SK-N-SH treated with all-trans-retinoic acid at 6 μM for 48 hours (cell line): Measurements from ENCODE around the gene NPAS3.

Experiments
- ATAC-seq: fragments of 200-7000 bp; cut with Tn5 transposase; 3 replicates; pipeline ENCODE4 v1.9.1; 2020; ENCODE audit warnings: mild to moderate bottlenecking, moderate library complexity
- ARNTL ChIP-seq: fragments of 450-650 bp; formaldehyde crosslinking; IDR thresholded peaks from 2 replicates; pipeline ENCODE4 v1.5.0; 2020; ENCODE audit warnings: low read depth, mild to moderate bottlenecking, moderate library complexity, borderline replicate concordance
- ESRRG ChIP-seq: fragments of 250-450 bp; sonication (Bioruptor Pico); IDR thresholded peaks from 2 replicates; pipeline ENCODE4 v1.6.1; 2021; ENCODE audit warnings: mild to moderate bottlenecking
- GLIS3 ChIP-seq: fragments of 250-450 bp; sonication (Bioruptor Pico); IDR thresholded peaks from 2 replicates; pipeline ENCODE4 v1.5.0; 2020; ENCODE audit warnings: mild to moderate bottlenecking, moderate library complexity
- ISL1 ChIP-seq: fragments of 250-450 bp; sonication (Bioruptor Pico); IDR thresholded peaks from 2 replicates; pipeline ENCODE4 v2.1.2; 2022; ENCODE audit warnings: mild to moderate bottlenecking, moderate library complexity
- OSR1 ChIP-seq: fragments of 250-450 bp; sonication (Bioruptor Pico); IDR thresholded peaks from 2 replicates; pipeline ENCODE4 v1.8.0; 2022; ENCODE audit warnings: moderate library complexity, mild to moderate bottlenecking, inconsistent platforms
- PPARA ChIP-seq: fragments of 250-450 bp; sonication (Bioruptor Pico); IDR thresholded peaks from 2 replicates; pipeline ENCODE4 v1.5.0; 2020; ENCODE audit warnings: mild to moderate bottlenecking, borderline replicate concordance
- RARB ChIP-seq: fragments of 250-450 bp; sonication (Bioruptor Pico); IDR thresholded peaks from 2 replicates; pipeline ENCODE4 v1.8.0; 2021; ENCODE audit warnings: mild to moderate bottlenecking, moderate library complexity
- SNAI2 ChIP-seq: fragments of 250-450 bp; sonication (Bioruptor Pico); IDR thresholded peaks from 2 replicates; pipeline ENCODE4 v1.5.0; 2020; ENCODE audit warnings: mild to moderate bottlenecking, moderate library complexity
- TCF4 ChIP-seq: fragments of 250-450 bp; sonication (Bioruptor Pico); IDR thresholded peaks from 2 replicates; pipeline ENCODE4 v1.8.0; 2021; ENCODE audit warnings: mild to moderate bottlenecking, moderate library complexity, borderline replicate concordance
- TOX ChIP-seq: fragments of 250-450 bp; sonication (Bioruptor Pico); IDR thresholded peaks from 2 replicates; pipeline ENCODE4 v1.8.0; 2021; ENCODE audit warnings: mild to moderate bottlenecking, moderate library complexity, borderline replicate concordance
- ZC3H10 ChIP-seq: fragments of 250-450 bp; sonication (Bioruptor Pico); IDR thresholded peaks from 2 replicates; pipeline ENCODE4 v1.5.1; 2021; ENCODE audit warnings: mild to moderate bottlenecking, moderate library complexity
- ZFP3 ChIP-seq: fragments of 250-450 bp; sonication (Bioruptor Pico); IDR thresholded peaks from 2 replicates; pipeline ENCODE4 v1.5.0; 2020; ENCODE audit warnings: mild to moderate bottlenecking, moderate library complexity
- ZFP30 ChIP-seq: fragments of 450-650 bp; formaldehyde crosslinking; IDR thresholded peaks from 2 replicates; pipeline ENCODE4 v1.5.0; 2022; ENCODE audit warnings: mild to moderate bottlenecking, moderate library complexity
- ZNF565 ChIP-seq: fragments of 450-650 bp; formaldehyde crosslinking; conservative IDR thresholded peaks from 2 replicates; pipeline ENCODE4 v1.5.0; 2020; ENCODE audit warnings: low read depth, mild to moderate bottlenecking, moderate library complexity
- ZNF70 ChIP-seq: fragments of 450-650 bp; formaldehyde crosslinking; IDR thresholded peaks from 2 replicates; pipeline ENCODE4 v1.5.0; 2020; ENCODE audit warnings: mild to moderate bottlenecking, moderate library complexity
- ZNF8 ChIP-seq: fragments of 450-650 bp; formaldehyde crosslinking; IDR thresholded peaks from 2 replicates; pipeline ENCODE4 v1.5.0; 2020; ENCODE audit warnings: mild to moderate bottlenecking, moderate library complexity
- TF ChIP-seq, protein P1 (sequence below): fragments of 250-450 bp; sonication (Bioruptor Pico); IDR thresholded peaks from 2 replicates; pipeline ENCODE4 v1.8.0; 2021; ENCODE audit warnings: low read depth, mild to moderate bottlenecking, moderate library complexity, borderline replicate concordance
- TF ChIP-seq, protein P2 (sequence below): fragments of 250-450 bp; sonication (Bioruptor Pico); IDR thresholded peaks from 2 replicates; pipeline ENCODE4 v1.8.0; 2020; ENCODE audit warnings: mild to moderate bottlenecking, moderate library complexity, borderline replicate concordance
- TF ChIP-seq, protein P3 (sequence below): fragments of 250-450 bp; sonication (Bioruptor Pico); IDR thresholded peaks from 2 replicates; pipeline ENCODE4 v1.5.0; 2020; ENCODE audit warnings: mild to moderate bottlenecking, moderate library complexity
- TF ChIP-seq, protein P4 (sequence below): fragments of 250-450 bp; sonication (Bioruptor Pico); IDR thresholded peaks from 2 replicates; pipeline ENCODE4 v1.5.1; 2020; ENCODE audit warnings: low read depth, mild to moderate bottlenecking, moderate library complexity
- TF ChIP-seq, protein P5 (sequence below): fragments of 250-450 bp; sonication (Bioruptor Pico); IDR thresholded peaks from 2 replicates; pipeline ENCODE4 v1.5.1; 2021; ENCODE audit warnings: mild to moderate bottlenecking, moderate library complexity

Gene NPAS3

DNA sequence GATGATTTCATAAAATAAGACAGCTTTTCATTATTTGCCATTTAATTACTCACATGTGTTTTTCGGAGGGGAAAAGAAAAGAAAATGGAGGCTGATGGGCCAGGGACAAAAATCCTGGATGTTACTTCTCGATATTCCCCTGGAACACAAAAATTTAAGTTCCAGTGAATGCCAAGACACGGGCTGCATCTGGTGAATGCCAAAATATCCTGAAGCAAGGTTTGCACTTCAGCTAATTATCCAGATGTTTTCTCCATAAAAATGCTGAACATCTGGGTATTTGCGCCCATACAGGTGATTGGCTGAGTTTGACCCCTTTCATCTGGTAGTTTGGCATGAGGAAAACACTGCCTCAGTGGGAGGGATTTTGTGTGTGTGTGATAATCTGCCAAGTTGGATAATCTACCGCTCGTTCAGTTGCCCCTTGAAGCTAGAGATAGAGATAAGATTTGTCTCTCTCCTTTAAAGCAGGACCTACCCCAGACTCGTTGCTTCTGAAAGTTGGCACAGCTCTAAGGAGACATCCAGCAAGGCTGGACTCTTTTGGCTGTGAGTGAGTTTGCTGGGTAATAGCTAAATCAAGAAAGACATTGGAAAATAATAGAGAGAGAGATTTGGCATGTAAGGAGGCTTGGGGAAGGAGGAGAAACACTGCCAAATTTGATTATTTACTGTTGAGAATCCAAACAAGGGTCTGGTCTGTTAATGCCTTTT lies 622.2 kb downstream of the NPAS3 start:
- no peak for ATAC-seq
- TF ChIP-seq, protein P1, sequence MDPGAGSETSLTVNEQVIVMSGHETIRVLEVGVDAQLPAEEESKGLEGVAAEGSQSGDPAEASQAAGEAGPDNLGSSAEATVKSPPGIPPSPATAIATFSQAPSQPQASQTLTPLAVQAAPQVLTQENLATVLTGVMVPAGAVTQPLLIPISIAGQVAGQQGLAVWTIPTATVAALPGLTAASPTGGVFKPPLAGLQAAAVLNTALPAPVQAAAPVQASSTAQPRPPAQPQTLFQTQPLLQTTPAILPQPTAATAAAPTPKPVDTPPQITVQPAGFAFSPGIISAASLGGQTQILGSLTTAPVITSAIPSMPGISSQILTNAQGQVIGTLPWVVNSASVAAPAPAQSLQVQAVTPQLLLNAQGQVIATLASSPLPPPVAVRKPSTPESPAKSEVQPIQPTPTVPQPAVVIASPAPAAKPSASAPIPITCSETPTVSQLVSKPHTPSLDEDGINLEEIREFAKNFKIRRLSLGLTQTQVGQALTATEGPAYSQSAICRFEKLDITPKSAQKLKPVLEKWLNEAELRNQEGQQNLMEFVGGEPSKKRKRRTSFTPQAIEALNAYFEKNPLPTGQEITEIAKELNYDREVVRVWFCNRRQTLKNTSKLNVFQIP (CRISPR knock-in tag) = no peak
- TF ChIP-seq ESRRG (CRISPR knock-in tag) = no peak
- no peak for TF ChIP-seq TOX (CRISPR knock-in tag)
- TF ChIP-seq, protein P2, sequence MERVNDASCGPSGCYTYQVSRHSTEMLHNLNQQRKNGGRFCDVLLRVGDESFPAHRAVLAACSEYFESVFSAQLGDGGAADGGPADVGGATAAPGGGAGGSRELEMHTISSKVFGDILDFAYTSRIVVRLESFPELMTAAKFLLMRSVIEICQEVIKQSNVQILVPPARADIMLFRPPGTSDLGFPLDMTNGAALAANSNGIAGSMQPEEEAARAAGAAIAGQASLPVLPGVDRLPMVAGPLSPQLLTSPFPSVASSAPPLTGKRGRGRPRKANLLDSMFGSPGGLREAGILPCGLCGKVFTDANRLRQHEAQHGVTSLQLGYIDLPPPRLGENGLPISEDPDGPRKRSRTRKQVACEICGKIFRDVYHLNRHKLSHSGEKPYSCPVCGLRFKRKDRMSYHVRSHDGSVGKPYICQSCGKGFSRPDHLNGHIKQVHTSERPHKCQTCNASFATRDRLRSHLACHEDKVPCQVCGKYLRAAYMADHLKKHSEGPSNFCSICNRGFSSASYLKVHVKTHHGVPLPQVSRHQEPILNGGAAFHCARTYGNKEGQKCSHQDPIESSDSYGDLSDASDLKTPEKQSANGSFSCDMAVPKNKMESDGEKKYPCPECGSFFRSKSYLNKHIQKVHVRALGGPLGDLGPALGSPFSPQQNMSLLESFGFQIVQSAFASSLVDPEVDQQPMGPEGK = no peak
- TF ChIP-seq ZC3H10 (CRISPR knock-in tag) = no peak
- TF ChIP-seq PPARA (CRISPR knock-in tag) = no peak
- TF ChIP-seq GLIS3 (CRISPR knock-in tag) = no peak
- no peak for TF ChIP-seq OSR1 (CRISPR knock-in tag)
- TF ChIP-seq ZFP30 = no peak
- TF ChIP-seq, protein P3, sequence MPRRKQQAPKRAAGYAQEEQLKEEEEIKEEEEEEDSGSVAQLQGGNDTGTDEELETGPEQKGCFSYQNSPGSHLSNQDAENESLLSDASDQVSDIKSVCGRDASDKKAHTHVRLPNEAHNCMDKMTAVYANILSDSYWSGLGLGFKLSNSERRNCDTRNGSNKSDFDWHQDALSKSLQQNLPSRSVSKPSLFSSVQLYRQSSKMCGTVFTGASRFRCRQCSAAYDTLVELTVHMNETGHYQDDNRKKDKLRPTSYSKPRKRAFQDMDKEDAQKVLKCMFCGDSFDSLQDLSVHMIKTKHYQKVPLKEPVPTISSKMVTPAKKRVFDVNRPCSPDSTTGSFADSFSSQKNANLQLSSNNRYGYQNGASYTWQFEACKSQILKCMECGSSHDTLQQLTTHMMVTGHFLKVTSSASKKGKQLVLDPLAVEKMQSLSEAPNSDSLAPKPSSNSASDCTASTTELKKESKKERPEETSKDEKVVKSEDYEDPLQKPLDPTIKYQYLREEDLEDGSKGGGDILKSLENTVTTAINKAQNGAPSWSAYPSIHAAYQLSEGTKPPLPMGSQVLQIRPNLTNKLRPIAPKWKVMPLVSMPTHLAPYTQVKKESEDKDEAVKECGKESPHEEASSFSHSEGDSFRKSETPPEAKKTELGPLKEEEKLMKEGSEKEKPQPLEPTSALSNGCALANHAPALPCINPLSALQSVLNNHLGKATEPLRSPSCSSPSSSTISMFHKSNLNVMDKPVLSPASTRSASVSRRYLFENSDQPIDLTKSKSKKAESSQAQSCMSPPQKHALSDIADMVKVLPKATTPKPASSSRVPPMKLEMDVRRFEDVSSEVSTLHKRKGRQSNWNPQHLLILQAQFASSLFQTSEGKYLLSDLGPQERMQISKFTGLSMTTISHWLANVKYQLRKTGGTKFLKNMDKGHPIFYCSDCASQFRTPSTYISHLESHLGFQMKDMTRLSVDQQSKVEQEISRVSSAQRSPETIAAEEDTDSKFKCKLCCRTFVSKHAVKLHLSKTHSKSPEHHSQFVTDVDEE (CRISPR knock-in tag) = no peak
- TF ChIP-seq, protein P4, sequence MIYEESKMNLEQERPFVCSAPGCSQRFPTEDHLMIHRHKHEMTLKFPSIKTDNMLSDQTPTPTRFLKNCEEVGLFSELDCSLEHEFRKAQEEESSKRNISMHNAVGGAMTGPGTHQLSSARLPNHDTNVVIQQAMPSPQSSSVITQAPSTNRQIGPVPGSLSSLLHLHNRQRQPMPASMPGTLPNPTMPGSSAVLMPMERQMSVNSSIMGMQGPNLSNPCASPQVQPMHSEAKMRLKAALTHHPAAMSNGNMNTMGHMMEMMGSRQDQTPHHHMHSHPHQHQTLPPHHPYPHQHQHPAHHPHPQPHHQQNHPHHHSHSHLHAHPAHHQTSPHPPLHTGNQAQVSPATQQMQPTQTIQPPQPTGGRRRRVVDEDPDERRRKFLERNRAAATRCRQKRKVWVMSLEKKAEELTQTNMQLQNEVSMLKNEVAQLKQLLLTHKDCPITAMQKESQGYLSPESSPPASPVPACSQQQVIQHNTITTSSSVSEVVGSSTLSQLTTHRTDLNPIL = no peak
- TF ChIP-seq ZNF565 (CRISPR knock-in tag) = no peak
- TF ChIP-seq TCF4 (CRISPR knock-in tag) = no peak
- TF ChIP-seq ZNF70 (CRISPR knock-in tag) = no peak
- no peak for TF ChIP-seq SNAI2 (CRISPR knock-in tag)
- TF ChIP-seq, protein P5, sequence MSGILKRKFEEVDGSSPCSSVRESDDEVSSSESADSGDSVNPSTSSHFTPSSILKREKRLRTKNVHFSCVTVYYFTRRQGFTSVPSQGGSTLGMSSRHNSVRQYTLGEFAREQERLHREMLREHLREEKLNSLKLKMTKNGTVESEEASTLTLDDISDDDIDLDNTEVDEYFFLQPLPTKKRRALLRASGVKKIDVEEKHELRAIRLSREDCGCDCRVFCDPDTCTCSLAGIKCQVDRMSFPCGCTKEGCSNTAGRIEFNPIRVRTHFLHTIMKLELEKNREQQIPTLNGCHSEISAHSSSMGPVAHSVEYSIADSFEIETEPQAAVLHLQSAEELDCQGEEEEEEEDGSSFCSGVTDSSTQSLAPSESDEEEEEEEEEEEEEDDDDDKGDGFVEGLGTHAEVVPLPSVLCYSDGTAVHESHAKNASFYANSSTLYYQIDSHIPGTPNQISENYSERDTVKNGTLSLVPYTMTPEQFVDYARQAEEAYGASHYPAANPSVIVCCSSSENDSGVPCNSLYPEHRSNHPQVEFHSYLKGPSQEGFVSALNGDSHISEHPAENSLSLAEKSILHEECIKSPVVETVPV (CRISPR knock-in tag) = no peak
- no peak for TF ChIP-seq ZFP3
- TF ChIP-seq ISL1 = no peak
- no peak for TF ChIP-seq ZNF8 (CRISPR knock-in tag)

DNA sequence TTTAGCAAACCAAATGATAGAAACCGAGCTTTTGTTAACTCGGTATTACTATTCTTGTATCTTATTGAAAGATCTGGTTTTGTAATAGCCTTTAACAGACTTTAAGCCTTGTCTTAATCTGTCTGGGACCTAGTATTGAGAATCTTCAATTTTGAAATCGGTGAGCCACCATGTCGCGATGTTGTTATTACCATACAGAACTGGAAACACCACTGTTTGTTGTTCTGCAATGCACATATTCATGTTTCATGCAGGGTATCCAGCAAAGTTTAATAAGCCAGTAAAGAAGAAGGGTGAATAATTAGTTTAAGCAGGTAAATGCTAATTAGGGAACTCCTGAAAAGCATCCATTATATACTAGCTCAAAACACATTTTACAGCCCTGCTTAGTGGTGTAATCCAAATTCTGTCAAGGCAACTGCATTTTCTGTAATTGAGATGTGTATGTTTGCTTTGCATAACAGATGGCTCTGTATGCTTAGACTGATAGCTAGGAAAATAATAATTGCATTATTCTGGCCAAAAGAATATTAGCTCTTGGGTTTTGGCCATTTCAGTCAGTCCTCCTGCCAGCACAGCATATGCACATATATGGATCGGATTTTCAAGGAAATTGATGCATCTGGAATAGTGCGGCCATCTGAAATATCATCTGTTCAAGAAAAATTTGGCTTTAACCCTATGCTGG lies 623.0 kb downstream of the NPAS3 start:
- no peak for TF ChIP-seq ZNF565 (CRISPR knock-in tag)
- no peak for TF ChIP-seq ARNTL (CRISPR knock-in tag)
- no peak for TF ChIP-seq RARB (CRISPR knock-in tag)
- TF ChIP-seq ZC3H10 (CRISPR knock-in tag) = no peak
- TF ChIP-seq ESRRG (CRISPR knock-in tag) = no peak
- no peak for TF ChIP-seq TOX (CRISPR knock-in tag)
- TF ChIP-seq, protein P4 = no peak
- no peak for TF ChIP-seq SNAI2 (CRISPR knock-in tag)
- no peak for TF ChIP-seq ISL1

More for the DNA sequence above, 623.0 kb downstream of the NPAS3 start:
- ATAC-seq = peak; percentile 44
